IMR-90 (cell line): ENCODE measurements around the gene CTCF. TPM values are rescaled to one million over a fixed set of nuclear protein-coding genes. Genes with fewer than 3 reads are reported as not detected.

Experiments
- ATAC-seq: fragments of 200-7000 bp; cut with Tn5 transposase; 2 replicates; pipeline ENCODE4 v1.9.1; 2020; ENCODE audit warnings: low read depth, mild to moderate bottlenecking, moderate library complexity
- BruUV-seq: library from RNA; stranded (reverse); fragments of 400-500 nt; replicated peaks from 2 replicates; lab custom pipeline; 2021; lab: Mats Ljungman, UMichigan
- CTCF ChIA-PET: fragments of 300-600 bp; formaldehyde crosslinking; extraction: SDS; loops from one replicate; lab custom pipeline; 2021; ENCODE audit warnings: antibody characterized with exemption; lab: Yijun Ruan, JAX
- POLR2A ChIA-PET: fragments of 300-600 bp; sonication (Branson Sonifier 250); formaldehyde crosslinking; loops from one replicate; lab custom pipeline; 2022; ENCODE audit warnings: antibody characterized with exemption; ENCODE audit not compliant: unreplicated experiment; lab: Charles Lee
- DNase-seq: peaks from one replicate; pipeline ENCODE4 v3.0.0; 2013
- H2AFZ ChIP-seq: replicated peaks from 2 replicates; pipeline ENCODE3; 2013; ENCODE audit warnings: low read length, mild to moderate bottlenecking; ENCODE audit not compliant: poor library complexity
- H2AK5ac ChIP-seq: 2 replicates; pipeline ENCODE4 v1.6.1; 2013; ENCODE audit warnings: low read depth, low read length, inconsistent platforms
- H2AK9ac ChIP-seq: replicated peaks from 2 replicates; pipeline ENCODE3; 2013; ENCODE audit warnings: mild to moderate bottlenecking, low read depth, low read length, moderate library complexity; ENCODE audit not compliant: poor library complexity
- H2BK120ac ChIP-seq: 2 replicates; pipeline ENCODE4 v1.6.1; 2013; ENCODE audit warnings: low read depth, low read length, inconsistent platforms
- H2BK15ac ChIP-seq: 3 replicates; pipeline ENCODE4 v1.6.1; 2013; ENCODE audit warnings: low read depth, low read length, inconsistent platforms
- H2BK20ac ChIP-seq: 2 replicates; pipeline ENCODE4 v1.6.1; 2013; ENCODE audit warnings: low read depth, mild to moderate bottlenecking, inconsistent platforms, low read length, moderate library complexity
- H2BK5ac ChIP-seq: 2 replicates; pipeline ENCODE4 v1.6.1; 2013; ENCODE audit warnings: mild to moderate bottlenecking, low read depth, low read length, inconsistent platforms; ENCODE audit not compliant: poor library complexity, severe bottlenecking
- H3K14ac ChIP-seq: replicated peaks from 2 replicates; pipeline ENCODE4 v1.6.1; 2013; ENCODE audit warnings: low read depth, low read length, inconsistent platforms
- H3K18ac ChIP-seq: 2 replicates; pipeline ENCODE4 v1.6.1; 2013; ENCODE audit warnings: low read depth, low read length, control low read depth
- H3K23ac ChIP-seq: 2 replicates; pipeline ENCODE4 v1.6.1; 2013; ENCODE audit warnings: low read depth, low read length, inconsistent platforms
- H3K27ac ChIP-seq: 2 replicates; pipeline ENCODE4 v1.5.1; 2013; ENCODE audit warnings: mild to moderate bottlenecking, control low read depth, low read length; ENCODE audit not compliant: insufficient read depth
- H3K27me3 ChIP-seq: 2 replicates; pipeline ENCODE4 v1.6.1; 2013; ENCODE audit warnings: low read length; ENCODE audit not compliant: control insufficient read depth, insufficient read depth
- H3K36me3 ChIP-seq: 2 replicates; pipeline ENCODE4 v1.6.1; 2013; ENCODE audit warnings: low read length, mixed read lengths; ENCODE audit not compliant: control insufficient read depth, insufficient read depth
- H3K4ac ChIP-seq: 2 replicates; pipeline ENCODE4 v1.6.1; 2013; ENCODE audit warnings: low read depth, low read length, inconsistent platforms
- H3K4me1 ChIP-seq: 2 replicates; pipeline ENCODE4 v1.6.1; 2013; ENCODE audit warnings: low read length, mixed read lengths; ENCODE audit not compliant: control insufficient read depth, insufficient read depth
- H3K4me2 ChIP-seq: 2 replicates; pipeline ENCODE4 v1.6.1; 2013; ENCODE audit warnings: low read depth, mild to moderate bottlenecking, control low read depth, low read length, moderate library complexity
- H3K4me3 ChIP-seq: 2 replicates; pipeline ENCODE4 v1.5.1; 2013; ENCODE audit warnings: low read depth, mild to moderate bottlenecking, control low read depth, low read length, moderate library complexity; ENCODE audit not compliant: insufficient read depth
- H3K56ac ChIP-seq: 2 replicates; pipeline ENCODE4 v1.6.1; 2013; ENCODE audit warnings: low read length, inconsistent platforms; ENCODE audit not compliant: insufficient read depth; ENCODE audit errors: extremely low read depth
- H3K79me1 ChIP-seq, 2 experiments: 2 replicates each; pipeline ENCODE4 v1.6.1; 2013; ENCODE audit warnings: low read length in 2 of 2, inconsistent platforms in 1 of 2, low read depth in 1 of 2
- H3K9ac ChIP-seq: 2 replicates; pipeline ENCODE4 v1.6.1; 2013; ENCODE audit warnings: low read depth, low read length, control low read depth
- H3K9me1 ChIP-seq: 2 replicates; pipeline ENCODE4 v1.6.1; 2013; ENCODE audit warnings: low read length, inconsistent platforms; ENCODE audit not compliant: insufficient read depth
- H3K9me3 ChIP-seq: 2 replicates; pipeline ENCODE4 v1.6.1; 2013; ENCODE audit warnings: low read length; ENCODE audit not compliant: control insufficient read depth, insufficient read depth
- H4K20me1 ChIP-seq: 2 replicates; pipeline ENCODE4 v1.6.1; 2013; ENCODE audit warnings: low read length, inconsistent platforms; ENCODE audit not compliant: insufficient read depth
- H4K5ac ChIP-seq: 2 replicates; pipeline ENCODE4 v1.6.1; 2013; ENCODE audit warnings: mild to moderate bottlenecking, low read depth, low read length, control low read depth
- H4K8ac ChIP-seq, 2 experiments: 2 replicates each; pipeline ENCODE4 v1.6.1; 2013; ENCODE audit warnings: low read depth in 2 of 2, low read length in 2 of 2, control low read depth in 1 of 2, inconsistent platforms in 1 of 2
- H4K91ac ChIP-seq: 2 replicates; pipeline ENCODE4 v1.6.1; 2013; ENCODE audit warnings: low read depth, low read length, inconsistent platforms; ENCODE audit not compliant: insufficient read depth
- BHLHE40 ChIP-seq: fragments of 150-350 bp; IDR thresholded peaks from 2 replicates; pipeline ENCODE4 v1.6.1; 2016; ENCODE audit warnings: mild to moderate bottlenecking, low read depth, low read length
- CEBPB ChIP-seq: IDR thresholded peaks from 2 replicates; pipeline ENCODE4 v1.6.1; 2012; ENCODE audit warnings: low read depth, low read length, improper control_type of control experiment
- CHD1 ChIP-seq: IDR thresholded peaks from 2 replicates; pipeline ENCODE4 v1.6.1; 2012; ENCODE audit warnings: low read depth, low read length, improper control_type of control experiment
- NFE2L2 ChIP-seq: fragments of 150-350 bp; IDR thresholded peaks from 2 replicates; pipeline ENCODE4 v1.6.1; 2016; ENCODE audit warnings: low read depth, mild to moderate bottlenecking, low read length
- POLR2A ChIP-seq: IDR thresholded peaks from 2 replicates; pipeline ENCODE4 v1.6.1; 2012; ENCODE audit warnings: mild to moderate bottlenecking, low read depth, low read length
- RFX5 ChIP-seq: IDR thresholded peaks from 2 replicates; pipeline ENCODE4 v1.8.0; 2012; ENCODE audit warnings: low read depth, mild to moderate bottlenecking, low read length, moderate library complexity
- WGBS, 2 experiments: methylation state at CpG; one replicate each; pipeline versions ENCODE4 v1.1.5 to v1.1.7; 2013; ENCODE audit warnings: missing lambda C conversion rate in 2 of 2; ENCODE audit not compliant: insufficient read length in 1 of 2; ENCODE audit errors: extremely low coverage in 2 of 2; 5-methylcytosine and 5-hydroxymethylcytosine counted together
- dilution Hi-C: fragments of 300-500 bp; cut with HindIII; formaldehyde crosslinking; loops from one replicate; pipeline ENCODE4 v1.14.3; 2018; ENCODE audit warnings: low sequenced_read_pairs; ENCODE audit not compliant: unreplicated experiment
- in situ Hi-C: fragments of 300-500 bp; cut with MboI; formaldehyde crosslinking; loops from 3 replicates; pipeline ENCODE4 v1.14.3; 2019; ENCODE audit warnings: low sequenced_read_pairs, inconsistent platforms, mixed read lengths
- intact Hi-C: fragments of 100-400 bp; cut with micrococcal nuclease; formaldehyde crosslinking; loops from 2 replicates; pipeline ENCODE4 v1.10.0; 2022
- polyA plus RNA-seq, 3 experiments: library from polyadenylated mRNA; depleted of rRNA; stranded (reverse); fragments of >200 nt; gene quantifications; 2 replicates each; pipeline ENCODE4 v1.2.3, GENCODE V29; 2012; ENCODE audit warnings: low replicate concordance in 1 of 3
- total RNA-seq: library from RNA; depleted of rRNA; stranded (reverse); fragments of >200 nt; gene quantifications from 2 replicates; pipeline ENCODE4 v1.2.3, GENCODE V29; 2012
- TF ChIP-seq, protein P1 (sequence below): fragments of 150-350 bp; IDR thresholded peaks from 2 replicates; pipeline ENCODE4 v1.6.1; 2016; ENCODE audit warnings: low read depth, mild to moderate bottlenecking, low read length, moderate library complexity, borderline replicate concordance

Gene CTCF
- total and polyA plus RNA-seq, 2 of the 4 experiments (the other 2 are of a cell fraction), result 16.1 to 22.8 TPM

DNA sequence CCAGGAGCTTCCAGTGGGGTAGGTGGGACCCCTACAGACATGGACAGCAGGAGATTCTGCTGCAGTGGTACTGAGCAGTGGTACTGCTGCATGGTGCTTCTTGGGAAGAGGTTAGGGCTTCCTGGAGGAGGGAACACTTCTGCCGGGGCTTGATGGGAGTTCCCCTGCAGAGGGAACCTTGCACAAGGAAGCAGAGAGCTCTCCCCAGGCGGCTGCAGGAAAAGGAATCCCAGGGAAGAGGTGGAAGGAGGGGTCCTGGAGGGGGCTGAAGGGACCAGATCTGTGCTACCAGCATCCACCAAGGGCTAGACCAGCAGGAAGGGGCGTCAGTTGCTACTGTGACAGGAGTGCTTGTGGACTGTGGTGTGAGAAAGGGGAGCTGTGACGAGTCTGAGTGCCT is 23.1 kb upstream of the CTCF start:
- no peak overlapping the region for H3K4ac ChIP-seq
- H3K9me3 ChIP-seq, result no peaks in the 10 kb centered on the region
- H2BK120ac ChIP-seq, result no peak overlapping the region
- peaks cover 23% of the 10 kb centered on the region for H3K9me1 ChIP-seq
- H4K20me1 ChIP-seq, result peaks cover 94% of the 10 kb centered on the region
- H2BK20ac ChIP-seq, result no peak overlapping the region
- no peak overlapping the region for H3K4me3 ChIP-seq
- no peak overlapping the region for H4K91ac ChIP-seq
- no peak overlapping the region for H3K14ac ChIP-seq
- no peak overlapping the region for H2AFZ ChIP-seq
- H3K27me3 ChIP-seq, result no peaks in the 10 kb centered on the region
- CTCF ChIA-PET, result no interaction called here
- H2BK15ac ChIP-seq, result no peak overlapping the region
- WGBS, 2 experiments, result 40% methylated on average over 1 of the region's 4 CpGs; no CpG with 5 or more reads in 1 of the 2 experiments
- intact Hi-C loops, result no loop called here
- no peak overlapping the region for H3K18ac ChIP-seq
- no peak overlapping the region for H2BK5ac ChIP-seq
- dilution Hi-C loops, result no loop called here
- no peak overlapping the region for H3K56ac ChIP-seq
- no peak overlapping the region for H2AK5ac ChIP-seq
- no peak overlapping the region for H4K5ac ChIP-seq
- H3K4me1 ChIP-seq, result peaks cover 12% of the 10 kb centered on the region
- DNase-seq (no peak), ATAC-seq (no peak)
- no peak overlapping the region for H3K4me2 ChIP-seq
- H3K36me3 ChIP-seq, result peaks cover 53% of the 10 kb centered on the region
- BruUV-seq, result no TSS peak
- no peak overlapping the region for H3K27ac ChIP-seq
- peak overlapping the region; percentile 65; the same call in 1 of the 2 replicates for H3K23ac ChIP-seq
- peak overlapping the region; percentile 15 for H2AK9ac ChIP-seq
- H3K9ac ChIP-seq, result no peak overlapping the region
- no peak overlapping the region for H4K8ac ChIP-seq
- peaks cover 24 to 86% of the 10 kb centered on the region in 2 experiments for H3K79me1 ChIP-seq
- TF ChIP-seq BHLHE40 (no peak), POLR2A (no peak), NFE2L2 (no peak), RFX5 (no peak), CHD1 (no peak), CEBPB (no peak)
- TF ChIP-seq, protein P1, sequence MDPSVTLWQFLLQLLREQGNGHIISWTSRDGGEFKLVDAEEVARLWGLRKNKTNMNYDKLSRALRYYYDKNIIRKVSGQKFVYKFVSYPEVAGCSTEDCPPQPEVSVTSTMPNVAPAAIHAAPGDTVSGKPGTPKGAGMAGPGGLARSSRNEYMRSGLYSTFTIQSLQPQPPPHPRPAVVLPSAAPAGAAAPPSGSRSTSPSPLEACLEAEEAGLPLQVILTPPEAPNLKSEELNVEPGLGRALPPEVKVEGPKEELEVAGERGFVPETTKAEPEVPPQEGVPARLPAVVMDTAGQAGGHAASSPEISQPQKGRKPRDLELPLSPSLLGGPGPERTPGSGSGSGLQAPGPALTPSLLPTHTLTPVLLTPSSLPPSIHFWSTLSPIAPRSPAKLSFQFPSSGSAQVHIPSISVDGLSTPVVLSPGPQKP, result no peak
- in situ Hi-C loops, result loop anchor here (25.0 kb wide), 1 partner anchor 398 kb away; the partner anchor contains the start of genes CTRL, LCAT and PSMB10
- POLR2A ChIA-PET, result no interaction called here
